CD4-positive, alpha-beta T cell treated with Interleukin-15 for 4 hours (primary cell): ENCODE measurements around the gene ARSG.

Experiments used
- DNase-seq: peaks from one replicate; pipeline ENCODE4 v3.0.0-alpha.2; 2020; ENCODE audit warnings: low spot score

The ARSG gene

DNA sequence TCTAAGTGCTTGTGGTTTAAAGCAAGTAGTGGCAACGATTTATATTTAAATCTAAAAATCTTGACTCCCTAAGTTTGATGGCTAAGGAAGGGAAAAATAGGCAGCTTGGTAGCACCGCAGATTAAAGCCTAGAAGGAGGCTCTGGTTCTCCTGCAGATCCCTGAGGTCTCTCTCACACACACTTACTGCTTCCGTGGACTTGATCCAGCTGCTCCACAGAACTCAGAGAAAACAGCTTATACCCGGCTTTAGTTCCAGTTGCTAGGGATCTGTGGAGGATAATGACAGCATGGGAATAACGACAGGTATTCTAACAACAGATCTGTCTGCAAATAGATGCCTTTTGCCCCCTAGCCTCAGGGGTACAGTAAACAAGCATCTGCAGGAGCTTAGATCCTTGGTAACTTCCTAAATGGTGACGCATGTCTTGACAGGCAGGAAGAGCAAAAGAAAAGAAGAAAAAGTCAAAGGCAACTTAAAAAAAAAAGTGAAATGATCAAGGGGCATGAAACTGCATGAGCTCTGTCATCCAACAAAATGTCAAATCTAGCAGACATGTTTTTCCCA, 161.5 kb downstream of the ARSG start:
- no peak for DNase-seq

DNA sequence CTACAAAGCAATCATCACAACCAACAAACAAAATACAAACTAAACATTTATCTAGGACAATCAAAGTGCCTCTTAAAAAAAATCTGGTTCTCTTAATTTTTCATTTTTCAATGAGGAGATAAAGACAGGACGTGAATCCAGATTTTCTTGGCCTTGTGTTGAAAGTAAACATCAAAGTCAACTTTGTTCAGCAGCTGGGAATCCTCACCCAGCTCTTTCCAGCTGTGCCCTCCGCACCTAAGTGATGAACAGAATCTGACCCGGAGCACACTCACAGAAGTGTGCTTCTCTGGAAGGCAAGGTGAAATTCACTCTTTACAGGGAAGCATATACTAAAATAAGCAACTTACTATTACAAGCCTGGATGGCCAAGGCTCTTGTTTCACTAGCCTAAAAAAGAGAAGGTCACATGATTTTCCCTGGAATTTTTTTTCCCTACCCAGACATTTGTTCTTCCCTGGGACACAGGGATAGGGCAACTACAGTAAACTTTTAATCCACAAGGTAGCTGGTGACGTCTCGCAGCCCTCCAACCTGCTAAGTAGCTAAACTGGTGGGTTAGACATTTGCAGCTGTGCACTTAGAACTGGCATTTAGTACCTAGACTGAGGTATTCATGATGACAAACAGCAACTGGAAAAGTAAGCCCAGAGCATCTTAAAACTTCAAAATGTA, 162.8 kb downstream of the ARSG start:
- DNase-seq = no peak

DNA sequence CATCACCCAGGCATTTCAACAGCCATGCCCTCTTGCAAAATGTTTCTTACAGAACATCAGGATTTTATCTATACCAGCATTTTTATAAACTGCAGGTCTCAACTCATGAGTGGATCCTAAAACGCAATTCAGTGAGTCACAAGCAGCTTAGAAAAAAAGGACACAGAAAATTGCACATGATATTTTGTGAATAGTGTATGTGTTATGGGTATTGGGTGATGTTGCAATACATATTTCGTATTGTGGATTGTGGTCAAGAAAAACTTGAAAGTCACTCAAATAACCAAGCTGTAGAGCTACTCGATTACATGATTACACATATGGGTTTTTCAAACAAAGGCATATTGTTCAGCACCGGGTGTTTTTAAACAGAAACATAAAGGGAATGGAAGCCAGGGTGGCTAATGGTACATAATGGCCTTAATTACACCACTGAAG, 164.6 kb downstream of the ARSG start:
- DNase-seq = no peak

DNA sequence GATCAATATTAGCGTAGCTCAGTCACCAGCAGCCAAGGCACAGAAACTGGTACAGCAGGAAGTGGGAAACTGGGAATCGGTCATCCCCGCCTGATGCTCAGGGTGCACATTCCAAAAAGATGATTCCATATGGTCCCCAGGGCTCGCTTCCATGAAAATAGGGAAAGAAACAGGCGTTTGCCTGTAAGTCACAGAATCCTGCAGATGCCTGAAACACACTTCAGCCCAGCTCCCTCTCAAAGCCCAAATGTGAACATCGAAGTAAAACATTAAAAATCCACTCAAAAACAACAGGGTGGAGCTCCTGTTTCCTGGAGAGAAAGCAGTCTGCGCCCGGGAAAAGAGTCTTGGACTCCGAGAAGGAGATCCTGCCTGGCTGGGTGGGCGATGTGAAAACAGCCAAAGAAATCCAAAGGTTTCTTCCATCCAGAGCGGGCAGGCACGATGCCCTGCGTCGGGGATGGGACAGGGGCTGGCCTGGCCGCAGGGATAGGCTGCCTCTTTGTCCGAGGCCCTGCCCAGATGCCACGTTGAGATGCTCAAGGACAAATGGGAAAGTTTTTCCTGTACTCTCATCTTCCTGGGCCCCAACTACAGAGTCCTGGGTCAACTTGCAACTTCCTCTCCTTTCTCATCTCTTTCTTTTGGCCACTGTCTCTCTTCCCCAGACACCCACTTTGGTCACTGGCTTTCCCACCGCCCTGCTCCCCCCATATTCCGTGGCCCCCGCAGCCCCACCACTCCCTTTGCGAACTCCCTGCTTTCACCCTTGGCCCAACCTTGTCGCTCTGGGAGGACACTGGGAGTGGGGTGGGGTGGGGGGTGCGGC, 165.3 kb downstream of the ARSG start:
- DNase-seq = no peak

DNA sequence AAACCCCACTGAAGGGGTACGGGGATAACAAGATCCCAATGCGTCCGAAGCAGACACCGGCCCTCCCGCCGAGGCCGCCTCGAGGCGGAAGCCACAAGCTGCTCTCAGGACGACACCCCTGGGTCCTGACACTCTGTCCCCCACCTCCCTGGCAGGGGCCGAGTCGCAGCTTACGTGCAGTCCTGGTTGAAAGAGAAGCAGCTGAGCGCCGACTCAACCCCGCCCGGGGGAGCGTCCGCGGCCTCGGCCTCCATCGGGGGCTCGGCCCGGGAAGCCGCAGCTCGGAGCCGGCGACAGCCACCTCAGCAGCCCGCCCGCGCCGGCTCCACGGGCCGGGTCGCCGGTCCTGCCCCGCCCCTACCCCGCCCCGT, 165.9 kb downstream of the ARSG start, which contains the start of gene WIPI1:
WIPI1 (minus strand) TSS at position 329 of the 371 bp plus-strand sequence; CDS start at position 254, 75 bp downstream.
- no peak for DNase-seq

DNA sequence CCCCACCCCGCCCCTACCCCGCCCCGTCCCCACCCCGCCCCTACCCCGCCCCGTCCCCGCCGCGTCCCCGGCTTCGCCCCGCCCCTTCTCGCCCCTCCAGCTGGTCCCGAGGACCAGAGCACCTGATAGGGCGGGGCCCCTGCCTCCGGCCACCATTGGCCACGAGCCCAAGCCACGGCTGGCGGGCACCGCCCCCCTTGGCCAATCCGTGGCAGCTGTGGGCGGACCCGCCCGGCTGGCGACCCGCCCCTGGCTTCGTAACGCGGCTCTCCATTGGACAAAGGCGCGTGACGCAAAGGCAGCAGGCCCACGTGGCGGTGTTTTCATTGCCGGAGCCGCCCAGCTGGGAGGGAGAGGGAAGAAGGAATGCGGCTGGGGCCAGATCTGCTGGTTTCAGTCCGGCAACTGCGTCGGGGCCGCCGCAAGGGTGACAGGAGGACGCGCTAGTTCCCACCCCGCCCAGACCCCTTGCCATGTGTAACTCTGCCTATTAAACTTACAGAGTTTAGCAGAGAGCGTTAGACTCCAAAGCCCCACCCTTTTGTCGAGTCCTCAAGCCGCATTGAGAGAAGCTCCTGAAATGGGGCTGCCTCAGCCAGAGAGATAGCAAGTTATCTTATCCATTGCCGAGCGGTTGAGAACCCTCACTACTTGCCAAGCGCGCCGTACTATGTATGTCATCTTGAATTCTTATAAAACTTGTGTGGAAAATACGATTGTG, 166.4 kb downstream of the ARSG start:
- peak; percentile 98 for DNase-seq

DNA sequence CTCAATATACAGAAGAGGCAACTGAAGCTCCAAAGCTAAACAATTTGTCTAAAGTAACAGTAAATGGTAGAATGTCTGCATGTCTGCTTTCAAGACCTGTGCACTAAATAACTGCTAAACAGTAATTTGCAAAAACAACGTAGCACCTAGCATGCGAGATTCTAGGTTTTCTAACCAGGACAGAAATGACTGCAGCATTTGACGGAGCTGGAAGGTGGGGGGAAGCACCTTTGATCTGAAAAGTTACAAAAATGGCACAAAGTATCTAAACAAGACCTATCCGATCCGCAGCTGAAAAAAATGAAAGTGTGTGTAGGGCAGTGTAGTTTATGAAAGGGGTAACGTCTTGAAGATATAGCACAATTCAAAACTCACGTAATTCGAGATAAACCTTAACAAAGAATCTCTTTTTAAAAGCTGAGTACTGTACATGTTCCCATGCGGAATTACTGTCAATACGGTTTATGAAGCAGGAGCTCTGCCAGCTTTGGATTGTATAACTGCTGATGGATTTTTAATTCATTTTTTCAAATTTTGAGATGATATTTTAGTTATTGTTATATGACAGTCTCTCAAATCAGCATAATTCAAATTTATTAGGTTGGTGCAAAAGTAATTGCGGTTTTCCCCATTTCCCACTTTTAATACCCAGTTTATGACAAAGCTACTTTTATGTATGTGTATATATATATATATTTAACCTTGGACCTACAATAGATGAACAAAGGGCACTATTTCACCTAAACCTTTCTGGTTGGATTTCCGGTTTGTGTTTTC, 167.2 kb downstream of the ARSG start:
- DNase-seq = no peak

DNA sequence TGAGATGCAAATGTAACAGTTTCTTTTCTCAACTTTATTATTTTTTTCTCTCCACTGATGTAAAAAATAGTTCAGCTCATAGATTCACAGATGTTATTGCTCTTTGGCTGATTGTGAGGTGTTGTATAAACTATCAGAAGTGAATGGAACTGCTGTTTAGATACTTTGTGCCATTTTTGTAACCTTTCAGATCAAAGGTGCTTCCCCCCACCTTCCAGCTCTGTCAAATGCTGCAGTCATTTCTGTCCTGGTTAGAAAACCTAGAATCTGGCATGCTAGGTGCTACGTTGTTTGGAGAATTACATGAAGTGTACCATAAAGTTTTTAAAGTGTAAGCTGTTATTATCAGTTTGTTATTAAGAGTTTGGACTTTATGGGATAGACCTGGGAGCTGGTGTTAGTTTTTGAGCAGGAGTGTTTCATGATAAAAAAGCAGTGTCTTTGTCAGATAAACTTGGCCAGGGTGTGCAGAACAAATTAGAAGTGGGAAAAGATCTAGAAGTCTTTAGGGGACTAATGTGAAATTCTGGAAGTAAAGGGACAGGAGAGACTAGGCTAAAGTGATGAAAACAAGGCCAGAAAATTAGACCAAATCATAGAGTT, 167.8 kb downstream of the ARSG start:
- no peak for DNase-seq

DNA sequence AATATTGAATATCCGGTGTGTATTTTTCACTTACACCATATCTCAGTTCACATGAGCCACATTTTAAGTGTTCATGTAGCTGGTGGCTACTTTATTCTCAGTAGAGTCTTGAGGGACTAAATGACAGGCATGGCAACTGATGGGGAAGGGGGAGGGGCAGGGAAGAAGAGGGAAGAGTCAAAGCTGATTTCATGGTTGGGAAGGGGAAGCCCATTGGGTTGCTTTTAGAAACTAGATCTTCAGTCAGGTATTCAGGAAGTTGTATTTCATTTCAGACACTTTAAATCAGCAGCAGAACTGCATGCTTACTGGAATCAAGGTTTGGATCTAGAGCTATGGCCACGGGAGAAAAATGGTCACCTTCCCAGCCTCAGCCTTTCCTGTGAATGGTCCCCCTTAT, 168.9 kb downstream of the ARSG start:
- DNase-seq = no peak

DNA sequence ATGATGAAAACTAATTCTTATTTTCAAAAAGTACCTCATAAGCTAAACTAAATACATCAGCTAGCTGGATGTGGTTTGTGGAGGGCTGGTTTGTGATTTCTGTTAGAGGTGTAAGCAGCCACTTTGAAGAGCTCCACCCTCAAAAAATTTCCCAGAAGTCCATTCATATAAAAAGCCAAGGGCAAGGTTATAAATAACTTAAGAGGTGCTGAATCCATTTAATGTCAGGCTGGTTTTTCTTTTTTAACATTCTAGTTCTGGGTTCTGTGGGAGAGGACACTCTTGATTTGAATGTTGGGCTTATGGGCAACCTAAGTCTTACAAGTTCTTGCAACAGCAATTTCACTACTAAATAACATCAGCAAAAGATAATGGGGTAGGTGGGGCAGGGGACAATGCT, 169.4 kb downstream of the ARSG start:
- peak; percentile 70 for DNase-seq

DNA sequence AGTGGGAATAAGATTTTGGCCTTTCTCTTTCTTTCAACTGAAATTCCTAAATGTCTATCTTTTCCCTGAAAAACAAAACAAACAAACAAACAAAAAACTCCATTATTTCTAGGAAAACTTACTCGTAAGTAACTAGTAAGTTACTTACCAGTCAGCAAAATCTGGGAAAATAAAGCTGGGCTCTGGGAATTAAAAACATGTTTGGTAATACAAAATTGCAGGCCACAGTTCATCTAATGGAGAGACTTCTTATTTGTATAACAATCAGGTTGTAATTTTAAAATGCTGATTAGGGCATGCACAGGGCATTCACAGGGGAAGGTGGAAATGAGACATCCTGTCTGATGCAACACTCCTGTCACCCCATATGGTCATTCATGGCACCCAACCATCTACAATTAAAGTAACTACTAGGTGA, 169.8 kb downstream of the ARSG start:
- no peak for DNase-seq

DNA sequence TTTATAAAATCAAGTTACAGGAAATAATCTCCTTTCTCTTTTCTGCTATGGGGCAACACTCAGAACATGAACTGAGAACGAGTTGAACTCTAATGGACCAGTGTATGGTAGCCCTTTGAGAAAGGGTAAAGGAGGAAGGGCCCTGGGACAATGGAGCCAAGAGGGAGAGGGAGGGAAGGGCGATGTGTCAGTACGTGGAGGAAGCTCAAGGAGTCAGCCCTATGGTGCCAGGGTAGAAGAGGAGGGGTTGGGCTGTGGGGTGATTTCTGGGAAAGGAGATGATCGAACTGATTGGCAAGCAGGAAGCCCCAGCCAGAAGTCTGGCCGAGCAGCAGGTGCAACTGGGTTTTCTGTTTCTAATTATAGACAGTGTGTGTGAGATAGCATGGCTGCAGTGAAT, 170.3 kb downstream of the ARSG start:
- DNase-seq = no peak

DNA sequence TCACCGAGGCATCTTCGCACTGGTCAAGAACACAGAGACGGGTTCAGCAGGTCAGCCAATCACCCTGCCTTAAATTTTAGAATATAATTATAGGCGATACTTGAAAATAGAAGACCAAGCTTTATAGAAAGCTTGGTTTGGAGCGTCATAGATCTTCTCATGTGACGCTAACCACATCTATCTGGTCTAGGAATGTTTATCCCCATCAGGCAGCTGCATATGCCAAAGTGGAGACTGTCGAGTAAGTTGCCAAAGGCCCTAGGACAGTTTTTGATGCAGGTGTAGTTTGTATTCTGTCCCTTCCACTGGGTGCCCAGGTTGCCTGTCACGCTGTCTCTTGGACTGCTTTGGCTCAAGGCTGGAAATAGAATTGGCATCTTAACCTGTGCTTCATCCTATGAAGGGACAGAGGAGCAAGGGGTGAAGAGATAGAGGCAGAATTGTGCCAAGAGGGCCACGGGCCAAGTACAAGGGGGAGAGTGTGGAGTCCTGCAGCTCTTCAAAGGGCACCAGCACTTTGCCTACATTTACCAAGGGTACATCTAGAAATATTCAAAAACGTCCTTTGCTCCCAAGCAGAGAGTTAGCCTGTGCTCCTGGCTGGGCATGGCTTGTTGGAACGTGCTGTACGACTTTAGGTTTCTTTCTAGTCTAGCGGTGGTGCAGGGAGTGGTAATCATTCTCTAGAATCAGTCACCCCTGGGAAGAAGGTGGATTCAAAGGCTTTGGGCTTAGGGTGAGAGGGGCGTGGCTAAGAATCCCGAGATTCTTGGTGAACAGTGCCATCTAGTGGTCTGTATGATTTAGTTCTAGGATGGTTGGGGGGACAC, 171.3 kb downstream of the ARSG start:
- peak; percentile 85 for DNase-seq

DNA sequence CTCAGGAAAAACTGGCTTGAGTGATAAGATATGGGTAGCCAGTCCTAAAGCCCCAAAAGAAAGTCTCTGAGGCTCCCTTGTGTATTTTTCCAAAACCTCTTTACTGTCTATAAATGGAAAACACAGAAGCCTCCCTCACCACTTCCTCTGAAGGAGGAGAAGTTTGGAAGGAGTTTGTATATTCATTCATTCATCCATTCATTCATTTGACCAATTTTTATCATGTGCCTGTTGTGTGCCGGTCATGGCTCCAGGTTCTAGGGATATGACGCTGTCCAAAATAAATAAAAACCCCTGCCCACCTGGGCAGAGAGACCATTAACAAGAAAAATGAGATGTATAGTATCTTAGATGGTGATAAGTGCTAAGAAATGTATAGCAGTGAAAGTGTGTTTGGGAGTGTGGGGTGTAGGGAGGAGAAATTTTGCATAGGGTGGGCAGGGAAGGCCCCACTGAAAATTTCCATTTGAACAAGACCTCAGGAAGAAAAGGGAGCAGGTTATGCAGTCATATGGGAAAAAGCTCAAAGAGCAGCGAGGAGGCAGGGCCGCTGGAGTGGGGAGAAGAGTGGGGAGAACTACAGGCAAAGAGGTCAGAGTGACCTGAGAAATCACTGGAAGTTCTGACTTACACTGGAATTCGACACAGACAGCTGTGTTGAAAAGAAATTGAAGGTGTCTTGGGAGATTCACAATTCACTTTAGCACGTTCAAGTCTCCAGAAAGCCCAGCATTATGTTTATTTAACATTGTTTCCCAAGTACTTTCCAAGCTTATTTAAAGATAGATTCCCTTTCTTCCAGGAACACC, 172.1 kb downstream of the ARSG start:
- DNase-seq = no peak

DNA sequence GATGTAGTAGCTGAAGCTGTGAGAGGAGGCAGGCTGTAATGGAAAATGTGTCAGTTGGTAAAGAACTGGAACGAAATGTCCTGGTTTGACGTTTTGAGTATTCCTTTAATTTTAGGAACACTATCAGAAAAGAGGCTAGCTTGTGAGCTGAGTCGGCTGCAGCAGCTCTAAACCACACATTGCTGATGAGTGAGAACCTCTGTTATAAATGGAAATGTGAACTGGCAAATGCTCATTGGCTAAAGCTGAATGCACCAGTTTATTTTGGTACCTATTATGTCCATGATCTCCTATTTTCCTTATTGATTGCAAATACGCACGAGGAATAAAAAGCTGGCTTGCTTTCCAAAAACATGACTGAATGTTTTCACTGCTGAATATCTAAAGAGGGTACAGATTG, 177.0 kb downstream of the ARSG start:
- no peak for DNase-seq

DNA sequence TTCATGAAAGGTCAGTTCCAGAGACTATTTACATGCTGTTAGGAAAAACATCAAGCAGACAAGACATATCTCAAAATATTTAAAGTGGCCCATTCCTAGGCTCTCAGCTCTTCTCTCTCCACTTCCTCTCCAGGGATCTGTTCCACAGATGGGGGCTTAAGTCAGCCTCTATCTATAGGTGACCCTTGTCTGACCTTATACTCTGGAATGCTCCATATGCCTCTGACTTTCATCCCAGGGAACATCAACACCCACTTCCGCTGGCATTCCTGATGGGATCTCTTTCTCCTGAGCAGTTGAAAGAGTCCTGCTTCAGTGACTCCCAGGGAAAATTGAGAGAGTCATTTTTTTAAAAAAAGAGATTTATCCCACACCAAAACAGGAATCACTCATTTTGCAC, 177.5 kb downstream of the ARSG start:
- DNase-seq = no peak
